Ovary (tissue), 7 donors: ENCODE data around the gene CCR5AS.

ENCODE experiments used
- DNase-seq, 5 donors: peaks; one replicate each; pipeline ENCODE4 v3.0.0-alpha.2; 2019 to 2020
- H3K27ac ChIP-seq, 2 donors: fragments of 200-600 bp; one replicate each; pipeline versions ENCODE4 v1.5.1 to v1.8.0; 2019 to 2022
- H3K27me3 ChIP-seq: fragments of 200-600 bp; one replicate; pipeline ENCODE4 v1.8.0; 2022
- H3K36me3 ChIP-seq: fragments of 200-600 bp; sonication (generic); one replicate; pipeline ENCODE4 v1.5.1; 2019
- H3K4me1 ChIP-seq: one replicate; pipeline ENCODE4 v1.8.1; 2013; ENCODE audit warnings: mild to moderate bottlenecking, moderate library complexity; ENCODE audit not compliant: insufficient read depth
- H3K4me3 ChIP-seq: fragments of 200-600 bp; sonication (generic); one replicate; pipeline ENCODE4 v1.5.1; 2017
- H3K9me3 ChIP-seq, 2 donors: fragments of 200-600 bp in 1 of 2; sonication (generic) in 1 of 2; one replicate each; pipeline versions ENCODE4 v1.5.1 to v1.8.1; 2013 to 2019; ENCODE audit warnings: mild to moderate bottlenecking in 1 of 2, moderate library complexity in 1 of 2
- CTCF ChIP-seq, 3 donors: fragments of 450-650 bp in 2 of 3; fragments of 200-600 bp in 1 of 3; IDR thresholded peaks; one replicate each; pipeline versions ENCODE4 v1.5.1 to v1.8.0; 2016 to 2022; ENCODE audit warnings: antibody characterized with exemption in 3 of 3, mild to moderate bottlenecking in 1 of 3
- EP300 ChIP-seq: sonication (generic); formaldehyde crosslinking; IDR thresholded peaks from one replicate; pipeline ENCODE4 v1.6.1; 2017; ENCODE audit warnings: antibody characterized with exemption
- POLR2A ChIP-seq: fragments of 450-650 bp; IDR thresholded peaks from one replicate; pipeline ENCODE4 v1.6.1; 2017; ENCODE audit warnings: antibody characterized with exemption, mild to moderate bottlenecking, moderate library complexity
- WGBS, 3 donors: extraction: QIAGEN DNeasy Blood & Tissue Kit in 1 of 3; methylation state at CpG; one replicate each; pipeline versions ENCODE4 v1.1.5 to v1.1.7; 2013 to 2017; 5-methylcytosine and 5-hydroxymethylcytosine counted together
- intact Hi-C, 4 donors: fragments of 100-400 bp; cut with DNase I; formaldehyde crosslinking; loops; one replicate each; pipeline versions ENCODE4 v1.11.0 to v1.15.1; 2022 to 2023
- donor health status: DM: no; HTN: no; CAD: no; lungs with moderate emphysema.
- donor health status: DM: no; HTN: no; CAD: no.
- donor health status: Bipolar disorder and iron deficiency.
- donor health status: DM: no; HTN: no; CAD: no.
- donor health status: DM: yes; HTN: yes; CAD: no.

The CCR5AS gene

DNA sequence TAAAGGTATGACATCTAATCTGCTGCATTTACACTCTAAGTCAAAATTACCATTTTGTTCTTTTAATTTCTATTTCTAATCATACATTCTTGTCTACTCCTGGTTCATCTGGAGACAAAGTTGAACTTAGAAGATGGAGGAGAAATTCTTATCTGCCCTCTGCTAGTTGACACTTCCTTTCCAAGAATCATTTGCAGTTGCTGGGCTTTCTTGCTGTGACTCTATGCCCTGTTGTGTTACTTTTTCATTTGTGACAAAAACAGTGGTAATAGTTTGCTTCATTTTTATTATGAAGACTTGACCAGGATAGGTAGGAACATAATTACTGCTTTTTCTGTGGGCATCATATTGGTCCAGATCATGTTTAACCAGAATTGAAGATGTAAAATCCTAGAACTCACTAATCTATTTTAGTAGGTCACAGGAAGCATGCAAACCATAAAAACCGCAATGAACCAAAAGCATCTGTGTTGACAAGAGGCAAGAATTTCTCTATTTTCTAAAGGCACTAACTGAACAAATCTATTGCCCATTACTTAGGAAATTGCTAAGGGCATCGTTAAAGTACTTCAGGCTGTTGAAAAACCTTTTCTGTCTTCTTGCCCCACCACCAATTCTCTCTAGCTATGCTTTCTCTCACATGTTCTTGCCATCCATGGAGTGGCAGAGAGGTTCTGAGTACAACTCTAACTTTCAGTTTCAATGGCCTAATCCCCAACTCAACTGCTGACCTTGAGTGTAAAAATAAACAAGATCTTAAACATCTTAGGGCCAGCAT lies 57.2 kb downstream of the CCR5AS start:
- TF ChIP-seq CTCF (IDR thresholded peaks at IDR 0.05) (no peak), EP300 (no peak), POLR2A (no peak)
- no peak overlapping the region for H3K4me3 ChIP-seq
- H3K27me3 ChIP-seq: no peaks in the 10 kb centered on the region
- no peaks in the 10 kb centered on the region for H3K36me3 ChIP-seq
- no peak overlapping the region for H3K27ac ChIP-seq
- intact Hi-C loops: no loop called here
- DNase-seq: no peak
- H3K4me1 ChIP-seq: no peaks in the 10 kb centered on the region
- H3K9me3 ChIP-seq: no peaks in the 10 kb centered on the region
- WGBS, 3 donors: 71 to 74% (median 73%) methylated on average over 2 of the region's 2 CpGs

GRCh38 chr3:46348823-46349482 lies 57.9 kb downstream of the CCR5AS start:
- no peaks in the 10 kb centered on the region for H3K9me3 ChIP-seq
- no peak overlapping the region for H3K4me3 ChIP-seq
- no peak for TF ChIP-seq EP300
- no peaks in the 10 kb centered on the region for H3K4me1 ChIP-seq
- no peak overlapping the region for H3K27ac ChIP-seq
- H3K27me3 ChIP-seq: no peaks in the 10 kb centered on the region
- H3K36me3 ChIP-seq: no peaks in the 10 kb centered on the region
- no peak for DNase-seq
- intact Hi-C loops: no loop called here
- 83 to 90% (median 87%) methylated on average over 3 of the region's 3 CpGs for WGBS, 3 donors

- intact Hi-C loops: no loop called here
- peaks cover 0 to 1% of the 10 kb centered on the region in 2 donors for H3K9me3 ChIP-seq
- no peaks in the 10 kb centered on the region for H3K27me3 ChIP-seq
- no peaks in the 10 kb centered on the region for H3K4me1 ChIP-seq
- DNase-seq: no peak
- H3K4me3 ChIP-seq: no peak overlapping the region
- H3K27ac ChIP-seq: no peak overlapping the region
- no peaks in the 10 kb centered on the region for H3K36me3 ChIP-seq
- 65 to 73% (median 71%) methylated on average over 4 of the region's 4 CpGs for WGBS, 3 donors
- TF ChIP-seq CTCF (IDR thresholded peaks at IDR 0.05) (no peak), EP300 (no peak), POLR2A (no peak)
Observed at GRCh38 chr3:46344476-46344875, 62.4 kb downstream of the CCR5AS start.

- Histone ChIP-seq H3K4me3 (no peak overlapping the region), H3K4me1 (no peaks in the 10 kb centered on the region), H3K9me3 (peaks cover 0 to 7% of the 10 kb centered on the region in 2 donors), H3K27ac (no peak overlapping the region), H3K36me3 (no peaks in the 10 kb centered on the region), H3K27me3 (no peaks in the 10 kb centered on the region)
- DNase-seq: no peak
- intact Hi-C loops: no loop called here
- 87 to 96% (median 91%) methylated on average over 1 of the region's 1 CpG for WGBS, 3 donors
- no peak for TF ChIP-seq EP300
- no peak for TF ChIP-seq POLR2A
- no peak for TF ChIP-seq CTCF (IDR thresholded peaks at IDR 0.05)
Observed at GRCh38 chr3:46338840-46339239, 68.0 kb downstream of the CCR5AS start.

- intact Hi-C loops: no loop called here
- TF ChIP-seq CTCF (IDR thresholded peaks at IDR 0.05) (no peak), POLR2A (no peak), EP300 (no peak)
Observed at GRCh38 chr3:46337911-46338310, 69.0 kb downstream of the CCR5AS start.

More at GRCh38 chr3:46337911-46338310, 69.0 kb downstream of the CCR5AS start:
- Histone ChIP-seq H3K9me3 (peaks cover 0 to 7% of the 10 kb centered on the region in 2 donors), H3K4me3 (no peak overlapping the region), H3K27me3 (no peaks in the 10 kb centered on the region), H3K4me1 (no peaks in the 10 kb centered on the region), H3K36me3 (no peaks in the 10 kb centered on the region), H3K27ac (no peak overlapping the region)
- DNase-seq: no peak
